ENCODE results near the gene MRPS27.

MRPS27 gene

DNA sequence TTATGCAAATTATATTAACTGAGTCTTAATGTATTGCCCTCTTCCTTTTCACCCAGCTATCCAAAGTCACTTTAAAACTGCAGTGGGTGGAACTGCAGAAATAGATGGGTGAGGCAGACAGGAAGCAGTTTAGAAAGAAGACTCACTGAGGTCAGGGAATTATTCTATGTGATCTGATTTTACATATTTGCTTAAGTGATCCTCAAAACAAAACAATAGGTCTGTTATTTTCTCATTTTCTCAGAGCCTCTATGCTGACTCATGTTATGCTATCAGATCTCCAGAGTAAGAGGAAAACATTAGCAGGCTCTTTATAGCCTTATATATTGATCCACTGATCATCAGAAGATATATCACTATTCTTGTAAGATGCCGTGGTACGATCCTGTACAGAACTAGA is 63.5 kb downstream of the MRPS27 start:
- no peak for DNase-seq (ENCODE audit: low spot score)

DNA sequence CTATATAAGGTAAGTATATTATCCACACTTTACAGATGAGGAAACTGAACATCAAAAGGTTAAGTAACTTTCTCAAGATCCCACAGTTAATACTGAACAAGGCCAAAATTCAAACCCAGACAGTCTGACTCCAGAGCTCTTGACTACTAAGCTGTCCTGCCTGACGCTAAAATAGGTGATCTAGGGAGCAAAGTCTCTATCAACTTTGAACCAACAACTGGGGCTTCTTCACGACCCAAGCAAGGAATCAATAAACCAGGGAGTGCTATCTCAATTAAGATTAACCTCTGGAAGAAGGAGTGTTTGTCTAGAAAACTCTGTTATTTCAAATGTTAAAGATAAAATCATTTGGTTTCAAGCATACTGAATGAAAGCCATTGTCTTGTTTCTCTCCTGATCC is 64.4 kb downstream of the MRPS27 start:
- DNase-seq (ENCODE audit: low spot score) = no peak

DNA sequence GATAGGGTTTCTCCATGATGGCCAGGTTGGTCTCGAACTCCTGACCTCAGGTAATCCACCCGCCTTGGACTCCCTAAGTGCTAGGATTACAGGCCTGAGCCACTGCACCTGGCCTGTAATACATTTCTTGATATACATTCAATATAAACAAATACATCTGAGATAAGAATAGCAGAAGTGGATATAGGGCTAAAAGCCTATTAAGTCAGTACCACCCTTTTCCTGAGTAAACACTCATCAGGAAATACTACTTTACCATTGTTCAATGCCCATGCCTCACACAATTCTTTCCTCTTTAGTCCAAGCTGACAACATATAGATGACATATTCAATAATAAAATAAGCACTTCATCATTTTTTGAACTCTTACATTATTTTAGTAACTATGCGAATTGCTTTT is 64.8 kb downstream of the MRPS27 start:
- DNase-seq (ENCODE audit: low spot score) = no peak

DNA sequence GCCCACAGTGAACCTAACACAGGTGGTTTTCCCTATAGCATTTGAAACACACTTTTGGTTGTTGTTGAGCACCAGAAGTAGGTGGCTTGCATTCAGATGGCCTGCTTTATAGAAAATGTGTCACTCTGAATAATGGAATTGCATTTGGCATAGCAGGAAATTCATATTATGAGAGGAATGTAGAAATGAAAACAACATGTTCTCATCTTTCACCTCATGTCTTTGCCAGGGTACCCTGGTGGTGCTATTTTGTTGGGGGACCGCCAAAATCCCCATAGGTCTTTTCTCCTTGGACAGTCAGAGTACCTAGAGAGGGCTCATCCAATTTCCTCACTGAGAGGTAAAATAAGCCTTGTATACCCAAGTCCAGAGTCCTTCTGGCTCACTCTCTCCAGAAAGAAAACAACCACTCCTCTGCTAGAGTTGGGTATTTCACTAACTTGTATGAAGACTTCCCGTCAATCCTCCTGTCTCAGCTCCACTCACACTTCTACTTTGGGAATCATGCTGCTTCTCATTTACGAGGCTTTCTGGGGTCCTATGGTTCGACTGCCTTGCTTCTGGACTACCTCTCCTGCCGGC is 67.4 kb downstream of the MRPS27 start:
- DNase-seq (ENCODE audit: low spot score) = no peak

DNA sequence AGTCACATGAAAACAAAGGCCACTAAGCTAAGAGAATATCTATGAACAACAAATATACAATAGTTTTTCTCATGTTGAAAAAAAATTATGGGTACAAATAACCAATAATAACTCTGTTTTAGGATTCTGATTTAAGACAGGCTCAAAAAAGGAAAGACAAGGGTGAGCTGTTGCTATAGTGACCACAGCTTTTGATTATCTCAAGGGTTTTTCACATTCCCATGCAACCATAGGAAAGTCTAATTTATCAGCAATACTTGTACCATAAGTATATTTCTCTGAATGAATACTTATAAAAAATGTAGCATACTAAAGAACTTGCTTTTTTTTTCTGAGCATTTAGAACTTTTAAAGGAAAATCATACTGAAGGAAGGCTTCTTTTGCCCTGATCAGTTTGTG is 68.0 kb downstream of the MRPS27 start:
- DNase-seq (ENCODE audit: low spot score) = no peak

DNA sequence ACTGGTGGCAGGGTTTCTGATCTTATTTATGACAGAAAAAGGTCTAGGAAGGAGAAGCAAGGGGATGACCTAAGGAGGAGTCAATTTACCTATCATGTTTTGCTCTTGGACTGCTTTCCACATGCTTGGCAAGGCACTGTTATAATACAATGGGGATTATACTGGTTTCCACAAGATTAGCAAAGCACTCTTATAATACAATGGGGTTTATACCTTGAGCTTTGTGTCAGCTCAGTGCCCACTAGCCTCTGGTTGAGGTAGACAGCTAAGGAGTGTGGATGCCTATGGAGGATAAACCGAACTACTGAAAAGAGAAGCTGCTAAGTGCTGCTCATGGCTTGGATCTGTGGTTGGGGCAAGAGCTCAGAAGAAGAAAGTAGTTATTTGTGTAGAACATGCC is 68.7 kb downstream of the MRPS27 start:
- DNase-seq (ENCODE audit: low spot score) = no peak

DNA sequence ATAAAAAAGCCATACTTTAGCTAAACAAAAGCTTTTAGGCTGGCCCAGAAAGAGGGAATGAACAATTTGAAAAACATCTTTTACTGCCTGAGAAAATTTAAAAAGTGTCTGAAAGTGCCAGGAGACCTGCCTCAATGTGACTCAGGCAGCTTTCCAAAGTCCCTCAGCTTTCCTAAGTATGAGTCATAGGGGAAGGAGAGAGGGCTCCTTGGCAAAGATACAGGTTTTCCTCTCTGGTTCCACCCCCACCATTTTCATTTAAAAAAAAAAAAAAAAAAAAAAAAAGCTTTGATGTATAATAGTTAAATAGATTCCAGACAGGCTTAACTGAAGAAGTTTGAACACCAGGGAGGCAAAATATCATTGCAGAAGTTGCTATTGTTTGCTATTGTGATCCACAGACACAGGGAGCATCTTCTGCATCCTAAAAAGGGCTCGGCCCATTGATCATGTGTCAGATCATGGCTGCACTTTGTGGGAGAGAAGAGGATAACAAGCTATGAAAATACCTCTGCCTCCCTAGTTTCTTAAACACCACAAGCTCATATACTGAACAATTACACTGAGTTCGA is 71.5 kb downstream of the MRPS27 start:
- peak; percentile 40 for DNase-seq (ENCODE audit: low spot score)

DNA sequence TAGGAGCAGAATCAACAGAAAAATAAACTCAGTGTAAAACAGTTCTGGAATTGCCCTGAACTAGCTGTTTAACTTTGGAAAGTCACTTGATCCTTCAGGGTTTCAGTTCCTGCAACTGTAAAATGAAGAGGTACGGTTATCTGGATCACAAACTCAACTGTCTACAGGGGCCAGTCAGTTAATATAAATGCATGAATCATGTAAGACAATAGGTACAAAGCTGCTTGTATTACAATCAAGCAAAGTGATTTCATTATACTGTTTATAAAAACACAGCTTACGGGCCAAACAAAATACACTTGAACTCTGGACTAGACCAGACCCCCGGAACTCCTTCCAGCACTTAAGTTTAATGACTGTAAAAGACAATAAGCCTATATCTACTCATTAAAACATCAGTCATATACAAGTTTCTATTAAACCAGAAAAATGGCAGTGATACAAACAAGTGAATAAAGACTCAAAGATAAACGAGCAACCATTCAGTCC is 73.0 kb downstream of the MRPS27 start:
- DNase-seq (ENCODE audit: low spot score) = no peak

DNA sequence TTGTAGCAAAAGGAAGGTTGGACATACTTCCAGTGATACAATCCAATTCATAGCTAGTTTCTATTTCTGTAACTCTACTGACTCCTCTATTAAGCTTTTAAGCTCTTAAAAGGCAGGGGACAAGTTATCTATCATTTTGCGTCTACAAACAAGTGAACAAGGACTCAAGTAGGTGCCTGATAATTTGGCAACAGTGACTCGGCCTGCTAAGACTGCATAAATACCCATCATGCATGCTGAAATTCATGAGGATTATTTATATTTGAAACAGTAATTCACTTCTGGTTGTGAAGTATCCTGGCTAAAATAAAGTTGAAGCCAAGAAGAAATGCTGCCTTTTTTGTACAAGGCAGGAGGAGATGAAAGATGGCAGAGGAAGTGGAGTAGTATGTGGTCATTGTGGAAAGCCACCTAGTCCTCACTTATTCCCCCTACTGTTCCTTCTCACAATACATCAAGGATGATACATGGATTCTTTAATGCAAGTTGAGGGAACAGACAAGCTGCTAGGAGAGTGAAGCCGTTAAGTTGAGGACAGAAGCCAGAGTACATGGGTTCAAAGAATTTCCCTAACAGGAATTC is 74.0 kb downstream of the MRPS27 start:
- no peak for DNase-seq (ENCODE audit: low spot score)

DNA sequence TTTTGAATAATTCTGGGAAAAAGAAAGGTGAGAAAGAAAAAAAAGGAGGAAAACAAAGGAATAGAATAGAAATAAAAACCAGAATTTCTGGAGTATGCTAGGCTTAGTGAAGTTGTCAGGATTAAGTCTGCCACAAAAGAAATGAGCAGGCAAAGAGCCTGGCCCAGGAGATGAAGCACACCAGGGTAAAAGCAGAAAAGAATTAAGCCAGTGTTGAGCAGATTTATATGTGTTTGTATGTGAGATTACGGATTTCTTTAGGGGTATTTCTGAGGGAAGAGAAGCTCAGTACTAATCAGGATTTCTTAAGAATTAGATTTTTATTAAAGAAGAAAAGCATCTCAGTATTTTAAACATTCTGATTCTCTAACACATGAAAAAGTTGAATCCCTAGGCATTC is 74.5 kb downstream of the MRPS27 start:
- no peak for DNase-seq (ENCODE audit: low spot score)

DNA sequence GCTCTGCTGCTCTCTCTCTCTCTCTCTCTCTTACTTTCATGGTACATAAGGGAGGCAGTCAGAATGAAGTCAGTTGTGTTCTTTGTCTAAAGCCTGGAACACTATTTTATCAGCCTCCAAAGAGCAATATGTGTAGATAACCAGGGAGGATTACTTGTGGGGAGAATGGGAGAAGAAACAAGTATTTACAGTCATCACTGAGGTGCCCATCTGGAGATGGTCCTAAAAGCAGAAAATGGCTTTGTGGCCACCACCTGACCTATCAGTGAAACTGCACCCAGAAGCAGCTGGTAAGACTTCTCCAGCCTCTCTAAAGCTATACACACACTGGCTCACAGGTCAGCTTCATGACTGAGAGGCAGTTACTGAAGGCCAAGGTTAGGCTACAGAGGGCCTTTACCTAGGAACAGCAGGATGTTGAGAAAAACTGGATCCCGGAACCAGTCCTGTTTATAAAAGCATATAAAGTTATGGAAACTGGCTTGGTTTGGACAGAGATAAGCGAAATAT is 75.1 kb downstream of the MRPS27 start:
- peak; percentile 58 for DNase-seq (ENCODE audit: low spot score)

DNA sequence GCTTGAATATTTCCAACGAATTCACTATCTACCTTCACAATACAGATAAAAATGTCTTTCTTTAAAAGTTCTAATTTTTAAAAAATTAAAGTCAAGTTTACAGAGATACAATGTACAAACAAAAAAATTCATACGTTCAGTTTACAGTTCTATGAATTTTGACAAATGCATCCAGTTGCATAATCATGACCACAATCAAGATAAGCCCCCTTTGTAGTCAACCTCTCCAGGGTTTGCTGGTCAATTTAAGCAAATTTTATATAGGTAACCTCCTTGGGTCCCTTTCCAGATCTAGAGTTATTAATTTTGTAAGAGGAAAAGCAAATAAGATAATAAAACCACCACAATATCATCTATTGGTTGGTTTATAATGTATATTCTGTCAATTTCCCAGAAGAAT is 76.3 kb downstream of the MRPS27 start:
- DNase-seq (ENCODE audit: low spot score) = no peak

DNA sequence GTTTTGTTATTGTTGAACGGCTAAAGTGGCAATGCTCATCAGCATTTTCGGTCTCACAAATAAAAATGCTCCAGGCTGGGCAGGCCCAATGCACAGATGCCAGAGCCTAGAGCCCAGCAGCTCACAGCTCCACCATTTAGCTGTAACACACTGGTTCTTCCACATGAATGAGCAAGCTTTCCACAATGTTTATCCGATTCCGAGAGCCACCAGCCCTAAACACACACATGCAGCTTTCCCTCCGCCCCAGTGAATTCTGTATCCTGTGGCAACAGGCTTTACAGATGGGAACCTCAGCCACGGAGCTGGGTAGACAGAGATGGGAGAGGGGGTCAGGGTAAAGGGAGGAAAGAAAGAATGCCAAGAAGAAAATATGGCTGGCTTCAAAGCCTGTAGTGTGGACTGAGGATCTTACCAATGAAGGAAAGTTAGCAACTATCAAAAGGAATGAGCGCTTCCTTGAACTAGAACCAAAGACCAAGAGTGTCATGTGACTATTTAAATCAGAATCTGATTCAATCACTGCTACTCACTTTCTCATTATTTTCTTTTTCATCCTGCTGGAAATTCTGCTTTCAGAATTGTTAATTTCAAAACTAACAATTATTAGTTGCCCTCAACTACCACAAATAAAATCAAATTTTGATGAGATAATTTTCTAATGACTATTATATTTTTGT is 77.1 kb downstream of the MRPS27 start:
- DNase-seq (ENCODE audit: low spot score) = no peak

DNA sequence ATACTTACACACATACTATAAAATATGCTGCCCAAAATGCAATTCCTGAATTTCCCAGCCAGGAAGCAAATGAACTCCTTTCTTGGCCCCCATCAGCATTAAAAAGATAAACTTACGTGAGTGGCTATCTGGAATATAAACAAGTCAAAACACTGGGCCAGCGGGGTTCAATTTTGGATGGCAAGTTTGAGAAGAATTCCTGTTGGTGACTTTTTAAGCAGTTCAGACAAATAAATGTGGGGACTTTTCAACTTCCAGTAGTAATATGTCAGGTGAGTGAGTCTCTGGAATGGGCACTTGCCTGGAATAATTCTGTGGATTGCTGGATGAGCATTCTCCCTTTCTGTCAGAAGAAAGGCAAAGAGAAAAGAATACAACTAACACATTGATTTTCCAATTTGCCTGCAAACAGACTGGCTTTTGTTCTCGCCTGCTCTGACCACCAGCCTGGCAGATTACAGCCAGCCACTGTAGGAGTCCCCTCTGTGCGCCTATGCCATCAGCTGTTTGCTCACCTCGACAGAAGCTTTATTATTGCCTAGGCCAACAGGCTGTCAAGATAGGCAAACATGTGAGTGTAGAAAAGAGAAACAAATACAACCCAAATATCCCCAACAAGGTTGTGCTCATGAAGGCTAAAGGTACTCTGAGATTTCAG is 78.6 kb downstream of the MRPS27 start:
- DNase-seq (ENCODE audit: low spot score) = no peak

DNA sequence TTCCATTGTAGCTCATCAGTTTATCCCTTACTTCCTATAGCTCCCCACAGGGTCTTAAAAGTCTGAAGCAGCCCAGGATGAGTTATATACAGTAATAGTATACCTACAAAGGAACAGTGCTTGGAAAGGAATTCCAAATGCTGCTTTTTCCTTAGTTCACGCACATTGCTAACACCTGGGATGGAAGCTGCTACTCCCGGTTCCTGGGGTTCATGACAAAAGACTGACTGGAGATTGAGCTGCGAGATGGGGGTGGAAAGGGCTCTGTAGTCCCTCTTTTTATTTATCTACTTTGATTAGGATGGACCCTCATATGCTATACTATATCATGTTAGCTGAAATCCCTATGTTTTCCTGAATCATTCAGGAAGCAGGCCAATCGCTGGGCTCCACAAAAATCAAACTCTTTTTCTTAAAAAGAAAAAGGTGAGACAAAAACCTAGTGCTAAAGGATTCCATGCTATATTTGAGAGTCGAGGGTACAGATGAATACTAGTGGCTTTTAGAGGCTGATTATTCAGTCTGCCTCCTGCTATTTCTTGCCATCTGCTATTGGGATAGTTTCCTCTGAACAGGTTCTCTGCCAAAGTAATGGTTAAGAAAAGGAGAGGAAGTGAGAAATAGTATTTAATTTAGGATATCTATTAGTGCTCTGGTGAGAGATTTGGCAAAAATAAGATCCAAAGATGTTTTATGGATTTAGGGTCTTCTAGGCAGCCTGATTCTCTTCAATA is 81.2 kb downstream of the MRPS27 start:
- no peak for DNase-seq (ENCODE audit: low spot score)

DNA sequence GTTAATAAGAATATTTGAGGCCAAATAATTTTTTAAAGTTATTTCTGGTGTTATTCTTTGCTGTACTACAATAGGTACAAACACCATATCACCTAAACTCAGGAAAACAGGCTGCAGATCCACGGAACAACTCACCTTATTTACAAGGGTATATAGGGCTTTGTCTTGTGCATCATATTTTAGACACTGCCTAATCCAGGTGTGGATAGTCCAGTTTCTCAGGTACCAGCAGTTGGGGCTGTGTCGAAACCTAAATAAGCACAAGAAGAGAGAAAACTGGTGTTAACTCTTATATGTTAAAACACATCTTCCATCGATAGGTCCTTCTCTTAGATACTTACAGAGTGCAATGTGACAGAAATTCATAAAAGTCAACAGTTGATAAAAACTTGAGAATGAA is 82.2 kb downstream of the MRPS27 start:
- no peak for DNase-seq (ENCODE audit: low spot score)

DNA sequence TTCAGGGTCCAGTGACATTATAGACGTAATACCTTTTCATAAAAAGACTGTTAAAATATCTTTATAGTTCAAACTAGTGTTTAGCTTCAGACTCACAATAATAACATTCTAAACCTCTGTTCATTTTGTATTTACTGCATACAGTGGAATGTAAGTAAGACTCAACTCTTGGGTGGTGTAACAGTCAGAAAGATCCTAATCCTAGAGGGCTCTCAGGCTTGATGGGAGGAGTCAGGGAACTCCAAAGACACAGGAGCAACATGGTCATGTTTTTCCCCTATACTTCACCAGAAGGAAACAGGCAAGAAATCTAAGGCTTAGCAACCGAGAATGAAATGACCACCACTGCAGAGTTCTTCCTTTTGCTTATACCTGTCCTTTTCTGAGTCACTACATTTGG is 82.6 kb downstream of the MRPS27 start:
- DNase-seq (ENCODE audit: low spot score) = no peak

DNA sequence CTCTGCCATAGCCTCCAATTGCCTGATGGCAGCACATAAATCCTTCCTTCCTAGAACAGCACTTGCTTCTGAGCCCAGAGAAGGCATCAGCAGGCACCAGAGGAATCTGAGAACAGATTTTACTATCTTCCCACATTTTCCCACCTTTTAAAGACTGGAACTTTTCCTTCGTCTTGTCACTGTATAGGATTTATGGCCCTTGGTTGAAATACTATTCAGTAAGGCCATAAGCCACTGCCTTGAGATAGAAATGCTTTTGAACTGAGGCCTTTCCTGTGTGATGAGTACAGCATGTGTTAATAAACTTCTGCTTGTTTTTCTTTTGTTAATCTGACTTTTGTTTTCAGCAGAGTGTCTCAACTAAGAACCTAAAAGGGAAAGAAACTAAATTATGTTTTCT is 84.3 kb downstream of the MRPS27 start:
- DNase-seq (ENCODE audit: low spot score) = no peak

DNA sequence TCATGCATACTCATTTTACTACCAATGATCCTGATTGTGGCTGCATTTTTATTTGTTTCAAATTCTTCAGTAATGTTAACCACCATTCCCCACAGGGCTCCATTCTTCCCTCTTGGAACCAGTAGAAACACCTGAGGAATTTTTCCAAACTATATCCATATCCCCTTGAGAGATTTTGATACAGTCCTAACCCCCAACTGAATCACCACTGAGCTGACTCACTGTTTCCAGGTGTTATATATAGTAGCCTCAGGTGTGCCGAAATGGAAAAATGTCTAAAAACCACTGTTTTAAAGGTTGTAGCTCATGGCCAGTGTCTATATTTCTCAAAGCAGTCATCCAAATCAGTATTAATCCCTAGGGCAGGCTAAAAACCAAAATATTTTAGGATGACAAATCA is 85.2 kb downstream of the MRPS27 start:
- DNase-seq (ENCODE audit: low spot score) = no peak

DNA sequence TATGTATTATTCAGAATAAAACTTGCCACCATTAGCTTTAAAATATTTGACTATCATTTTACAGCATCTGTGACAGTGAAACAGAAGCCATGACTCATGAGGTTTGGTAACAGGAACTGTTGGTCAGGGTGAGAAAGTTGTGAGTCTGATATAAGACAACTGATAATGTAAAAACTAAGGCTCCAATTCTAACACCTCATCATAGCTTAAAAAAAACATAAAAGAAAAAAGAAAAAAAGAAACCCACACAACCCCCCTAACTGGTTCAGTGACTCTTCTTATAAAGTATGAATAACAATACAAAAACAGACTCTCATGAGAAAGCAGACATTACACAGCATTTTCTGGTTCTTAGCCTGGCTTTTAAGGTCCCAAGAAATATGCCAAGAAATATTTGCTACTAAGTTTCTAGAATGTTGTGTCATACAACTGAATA is 85.8 kb downstream of the MRPS27 start:
- DNase-seq (ENCODE audit: low spot score) = peak; percentile 29

DNA sequence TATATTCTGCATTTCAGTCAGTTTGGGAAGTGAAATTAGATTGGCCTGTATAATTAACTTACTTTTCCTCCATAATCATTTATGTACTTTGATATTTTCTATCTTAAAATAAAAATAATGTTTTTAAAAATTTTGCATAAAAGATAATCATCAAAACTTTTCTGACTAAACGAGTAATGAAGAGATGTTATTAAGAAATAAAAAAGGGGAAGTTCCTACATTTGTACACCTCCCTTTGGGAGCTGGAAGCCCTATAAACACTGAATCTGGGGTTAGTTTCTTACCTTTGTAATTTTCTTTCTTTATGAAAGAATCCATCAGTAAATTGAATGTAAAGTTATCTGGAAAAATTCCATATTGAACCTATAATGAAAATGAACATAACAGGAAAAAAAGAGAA is 86.2 kb downstream of the MRPS27 start:
- DNase-seq (ENCODE audit: low spot score) = no peak

DNA sequence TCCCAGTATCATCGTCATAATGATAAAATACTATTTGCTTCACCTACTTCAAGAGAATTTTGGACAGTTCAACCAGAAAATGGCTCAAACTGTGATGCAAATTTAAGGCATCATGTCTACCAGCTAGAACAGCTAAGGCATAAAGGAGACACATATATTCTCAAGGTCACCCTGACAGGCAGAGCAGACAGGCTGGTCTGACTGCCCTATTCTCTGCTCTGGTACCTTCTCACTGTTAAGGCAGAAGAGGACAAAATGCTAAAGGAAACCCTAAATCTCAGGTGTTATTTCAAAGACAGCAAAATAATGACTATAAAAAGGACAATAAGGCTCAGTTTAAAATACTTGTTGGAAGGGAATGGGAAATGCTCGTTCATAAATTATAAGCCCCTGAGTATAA is 87.2 kb downstream of the MRPS27 start:
- DNase-seq (ENCODE audit: low spot score) = no peak
